NCI-H82 treated with DMSO at 0.1 percent for 48 hours (cell line): Measurements from ENCODE around the gene PPP4R1.

Source experiments
- DNase-seq: peaks from one replicate; lab custom pipeline; 2025; ENCODE audit not compliant: unreplicated experiment; lab: John Stamatoyannopoulos, UW

The PPP4R1 gene

DNA sequence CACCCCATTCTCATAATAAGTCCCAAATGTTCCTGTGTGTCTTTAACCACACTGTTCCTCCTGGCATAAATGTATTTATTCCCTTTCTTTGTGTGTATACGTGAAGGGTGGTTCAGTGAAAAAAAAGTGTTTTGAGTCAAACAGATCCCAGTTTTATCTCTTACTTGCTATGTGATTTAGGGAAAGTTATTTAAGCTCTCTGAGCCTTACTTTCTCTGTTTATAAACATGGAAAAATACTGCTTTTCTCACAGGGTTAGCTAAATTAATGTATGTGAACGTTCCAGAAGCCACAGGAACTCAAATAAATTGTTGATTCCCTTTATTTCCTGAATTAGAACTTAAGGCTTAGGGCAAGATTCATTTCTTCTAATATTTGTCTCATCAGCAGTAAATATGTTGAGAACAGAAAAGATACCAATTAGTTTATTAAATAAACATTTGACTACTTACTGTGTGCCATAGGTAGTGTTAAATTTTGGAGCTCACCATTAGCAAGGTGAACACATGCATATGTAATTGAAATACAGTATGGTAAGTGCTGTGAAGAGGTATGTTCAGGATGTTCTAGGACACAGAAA is 105.8 kb downstream of the PPP4R1 start:
- DNase-seq = no peak

- peak; percentile 11 for DNase-seq
Measured at GRCh38 chr18:9507565-9508088, 106.7 kb downstream of the PPP4R1 start.

- DNase-seq = peak; percentile 41
Measured at GRCh38 chr18:9506046-9506792, 108.1 kb downstream of the PPP4R1 start.
